HG02798 (cell line): ENCODE results near the gene MYADML2.
A peak's percentile ranks its signal among the peaks of the same experiment; 100 is the strongest.
"Not testable (repeated sequence)": the region's sequence is repeated elsewhere in the genome, so short reads cannot be mapped to it uniquely, and the experiment has no call there.

Experiments
- ATAC-seq: cut with Tn5 transposase; IDR thresholded peaks from one replicate; pipeline ENCODE4 v1.9.1; 2021; ENCODE audit warnings: mild to moderate bottlenecking; ENCODE audit not compliant: unreplicated experiment, poor library complexity

The MYADML2 gene

DNA sequence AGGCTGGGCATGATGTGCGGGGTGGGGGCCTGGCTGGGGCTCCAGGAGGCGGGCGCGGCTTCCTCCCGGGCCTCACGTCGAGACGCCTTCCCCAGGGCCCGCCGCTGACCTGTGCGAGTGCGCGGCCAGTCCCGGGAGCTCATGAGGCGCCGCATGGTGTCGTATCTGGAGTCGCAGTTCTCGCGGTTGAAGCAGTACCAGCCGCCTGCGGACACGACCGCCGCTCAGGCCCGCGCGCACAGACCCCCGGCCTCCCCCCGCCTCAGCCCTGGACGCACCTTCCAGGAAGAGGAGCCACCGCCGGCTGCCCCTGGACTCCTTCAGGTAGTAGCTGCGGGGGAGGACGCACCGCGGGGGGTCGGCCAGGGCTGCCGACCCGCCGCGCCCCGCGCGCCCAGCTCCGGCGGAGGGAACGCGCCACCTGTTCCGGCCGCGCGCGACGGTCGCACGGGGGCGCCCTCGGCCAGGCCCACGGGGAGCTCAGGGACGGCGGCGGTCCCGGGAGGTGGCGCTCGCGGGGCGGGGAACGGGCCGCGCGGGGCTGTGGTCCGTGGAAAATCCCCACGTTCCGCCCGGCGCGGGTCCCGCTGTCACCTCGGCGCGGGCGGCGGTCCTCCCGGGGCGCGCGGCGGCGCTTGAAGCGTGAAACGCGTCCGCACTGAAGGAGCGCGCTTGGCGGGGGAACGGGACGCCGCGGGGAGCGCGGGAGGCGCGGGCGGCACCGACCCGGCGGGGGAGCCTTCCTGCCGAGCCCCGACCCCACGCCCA lies 12.5 kb upstream of the MYADML2 start:
- ATAC-seq: peak; percentile 67

DNA sequence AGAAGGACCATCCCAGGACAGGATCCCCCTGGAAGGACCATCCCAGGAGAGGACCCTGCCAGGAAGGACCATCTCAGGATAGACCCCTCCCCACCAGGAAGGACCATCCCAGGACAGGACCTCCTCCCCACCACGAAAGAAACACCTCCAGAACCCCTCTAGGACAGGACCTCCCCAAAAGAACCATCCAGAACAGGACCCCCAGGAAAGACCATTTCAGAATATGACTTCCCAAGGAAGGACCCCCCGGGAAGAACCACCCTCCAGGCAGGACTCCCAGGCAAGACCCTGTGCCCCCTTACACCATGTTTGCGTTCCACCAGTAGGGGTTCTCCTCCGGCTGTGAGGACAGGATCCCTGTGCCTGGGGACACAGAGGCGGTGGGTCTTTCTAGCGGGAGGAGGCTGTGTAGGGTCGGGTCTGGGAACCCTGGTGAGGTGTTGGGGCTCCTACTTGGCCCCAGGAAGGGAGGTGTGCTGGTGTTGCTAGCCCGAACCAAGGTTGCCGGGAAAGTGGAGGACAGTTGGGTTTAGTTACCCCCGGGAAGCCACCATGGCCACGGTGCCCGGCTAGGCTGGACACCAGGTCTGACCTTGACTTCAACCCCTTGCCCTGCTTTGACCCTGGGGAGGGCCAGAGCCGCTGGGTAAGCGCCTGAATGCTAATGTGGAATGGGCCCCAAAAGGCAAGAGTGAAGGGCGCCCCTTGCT lies 11.8 kb upstream of the MYADML2 start:
- no peak for ATAC-seq

DNA sequence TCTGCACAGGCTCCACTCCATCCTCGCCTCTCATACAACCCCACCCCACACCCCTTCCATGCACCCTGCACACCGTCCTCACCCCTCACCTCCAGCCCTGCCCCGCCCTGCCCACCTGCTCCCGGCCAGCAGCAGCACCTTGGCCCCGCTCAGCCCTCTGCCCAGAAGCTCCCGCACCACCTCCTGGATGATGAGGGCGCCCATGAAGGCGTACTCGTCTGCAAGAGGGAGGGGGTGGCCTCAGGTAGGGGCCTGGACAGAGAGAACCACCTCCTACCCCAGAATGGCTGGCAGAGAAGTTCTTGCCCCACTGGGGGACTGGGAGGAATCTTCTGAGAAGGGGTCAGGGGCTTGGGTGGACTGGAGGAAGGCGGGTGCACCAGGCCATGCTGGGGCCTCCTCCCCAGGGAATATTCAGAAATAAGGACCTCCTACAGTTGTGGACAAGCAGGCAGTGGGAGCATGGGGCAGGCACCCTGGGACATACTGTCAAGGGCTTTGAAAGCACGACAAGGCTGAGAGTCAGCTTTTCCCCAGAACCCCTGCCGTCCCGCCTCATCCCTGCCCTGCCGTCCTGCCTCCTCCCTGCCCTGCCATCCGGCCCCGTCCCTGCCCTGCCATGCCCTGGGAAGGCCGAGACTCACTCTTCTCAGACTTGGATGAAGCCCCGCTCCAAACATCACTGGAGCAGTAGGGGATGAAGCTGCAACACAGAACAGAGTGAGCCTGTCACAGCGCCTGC lies 10.8 kb upstream of the MYADML2 start:
- no peak for ATAC-seq

GRCh38 chr17:81956607-81957589 lies 9.9 kb upstream of the MYADML2 start:
- ATAC-seq: no peak

- no peak for ATAC-seq
Measured at GRCh38 chr17:81955756-81956544, 8.9 kb upstream of the MYADML2 start.

DNA sequence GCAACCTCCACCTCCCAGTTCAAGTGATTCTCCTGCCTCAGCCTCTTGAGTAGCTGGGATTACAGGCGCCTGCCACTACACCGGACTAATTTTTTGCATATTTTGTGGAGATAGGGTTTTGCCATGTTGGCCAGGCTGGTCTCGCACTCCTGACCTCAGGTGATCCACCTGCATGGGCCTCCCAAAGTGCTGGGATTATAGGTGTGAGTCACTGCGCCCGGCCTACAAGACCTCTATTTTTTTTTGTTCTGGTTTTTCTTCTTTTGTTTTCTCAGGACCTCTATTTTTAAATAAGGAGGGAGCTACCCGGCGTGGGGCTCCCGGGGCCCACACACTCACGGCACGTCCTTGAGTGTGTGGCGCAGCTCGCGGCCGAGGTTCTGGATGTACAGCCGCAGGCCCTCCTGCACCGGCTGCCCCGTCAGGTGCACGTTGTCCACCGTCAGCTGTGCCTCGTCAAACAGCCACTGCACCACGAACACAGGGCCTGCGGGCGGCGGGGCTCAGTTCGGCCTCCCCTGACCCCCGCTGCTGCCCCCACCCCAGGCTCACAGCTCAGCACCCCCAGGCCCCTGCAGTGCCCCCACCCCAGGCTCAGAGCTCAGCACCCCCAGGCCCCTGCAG lies 8.1 kb upstream of the MYADML2 start:
- ATAC-seq: no peak

DNA sequence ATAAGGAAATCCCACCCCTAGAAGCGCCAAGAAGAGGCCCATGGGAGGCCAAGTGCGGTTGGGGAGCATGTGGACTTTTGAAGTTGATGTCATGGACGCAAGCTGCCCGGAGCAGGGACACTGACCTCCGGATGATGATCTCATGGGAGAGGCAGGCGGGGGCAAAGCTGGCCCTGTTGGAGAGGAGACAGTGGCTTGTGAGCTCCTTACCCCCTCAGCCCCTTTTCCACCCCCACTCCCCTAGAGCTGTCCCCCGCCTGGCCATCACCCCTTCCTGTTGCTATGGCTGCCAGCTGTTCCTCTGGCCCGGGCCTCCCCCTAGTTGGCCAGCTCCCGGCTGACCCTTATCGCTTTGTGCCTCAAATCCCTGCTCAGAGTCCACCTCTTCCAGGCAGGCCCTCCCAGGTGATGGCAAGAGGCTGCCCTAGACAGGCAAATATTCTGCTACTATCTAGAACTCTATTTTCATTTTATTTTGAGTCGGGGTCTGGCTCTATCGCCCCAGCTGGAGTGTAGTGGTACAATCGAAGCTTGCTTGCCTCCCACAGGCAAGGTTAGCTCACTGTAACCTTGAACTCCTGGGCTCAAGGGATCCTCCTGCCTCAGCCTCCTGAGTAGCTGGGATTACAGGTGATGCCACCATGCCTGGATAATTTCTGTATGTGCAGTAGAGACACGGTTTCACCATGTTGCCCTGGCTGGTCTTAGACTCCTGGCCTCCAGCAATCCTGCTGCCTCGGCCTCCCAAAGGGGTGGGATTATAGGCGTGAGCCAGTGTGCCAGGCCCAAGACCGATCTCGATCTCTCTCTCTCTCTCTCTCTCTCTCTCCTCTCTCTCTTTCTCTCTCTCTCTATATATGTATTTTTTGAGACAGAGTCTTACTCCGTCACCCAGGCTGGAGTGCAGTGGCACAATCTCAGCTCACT lies 7.4 kb upstream of the MYADML2 start:
- no peak for ATAC-seq

- not testable (repeated sequence) for ATAC-seq
Measured at GRCh38 chr17:81953443-81953842, 6.4 kb upstream of the MYADML2 start.

DNA sequence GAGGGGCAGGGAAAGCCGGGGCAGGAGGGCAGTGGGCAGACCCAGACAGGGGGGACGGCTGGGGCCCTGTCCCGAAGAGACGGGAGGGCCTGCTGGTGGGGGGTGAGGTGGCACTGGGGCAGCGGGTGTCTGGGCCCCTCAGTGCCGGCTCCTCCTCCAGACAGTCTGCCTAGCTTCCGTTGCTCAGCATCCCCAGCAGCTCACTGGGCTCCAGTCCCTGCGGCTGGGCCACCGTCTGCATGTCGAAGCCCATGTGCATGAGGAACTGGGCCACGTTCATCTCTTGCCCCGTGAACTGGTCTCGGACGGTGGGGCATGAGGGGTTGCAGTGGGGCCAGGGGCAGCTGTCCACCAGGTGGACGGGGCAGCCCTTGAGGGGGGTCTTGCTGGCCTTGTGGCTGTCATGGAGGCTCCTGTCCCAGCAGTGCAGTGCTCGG lies 5.8 kb upstream of the MYADML2 start:
- no peak for ATAC-seq

DNA sequence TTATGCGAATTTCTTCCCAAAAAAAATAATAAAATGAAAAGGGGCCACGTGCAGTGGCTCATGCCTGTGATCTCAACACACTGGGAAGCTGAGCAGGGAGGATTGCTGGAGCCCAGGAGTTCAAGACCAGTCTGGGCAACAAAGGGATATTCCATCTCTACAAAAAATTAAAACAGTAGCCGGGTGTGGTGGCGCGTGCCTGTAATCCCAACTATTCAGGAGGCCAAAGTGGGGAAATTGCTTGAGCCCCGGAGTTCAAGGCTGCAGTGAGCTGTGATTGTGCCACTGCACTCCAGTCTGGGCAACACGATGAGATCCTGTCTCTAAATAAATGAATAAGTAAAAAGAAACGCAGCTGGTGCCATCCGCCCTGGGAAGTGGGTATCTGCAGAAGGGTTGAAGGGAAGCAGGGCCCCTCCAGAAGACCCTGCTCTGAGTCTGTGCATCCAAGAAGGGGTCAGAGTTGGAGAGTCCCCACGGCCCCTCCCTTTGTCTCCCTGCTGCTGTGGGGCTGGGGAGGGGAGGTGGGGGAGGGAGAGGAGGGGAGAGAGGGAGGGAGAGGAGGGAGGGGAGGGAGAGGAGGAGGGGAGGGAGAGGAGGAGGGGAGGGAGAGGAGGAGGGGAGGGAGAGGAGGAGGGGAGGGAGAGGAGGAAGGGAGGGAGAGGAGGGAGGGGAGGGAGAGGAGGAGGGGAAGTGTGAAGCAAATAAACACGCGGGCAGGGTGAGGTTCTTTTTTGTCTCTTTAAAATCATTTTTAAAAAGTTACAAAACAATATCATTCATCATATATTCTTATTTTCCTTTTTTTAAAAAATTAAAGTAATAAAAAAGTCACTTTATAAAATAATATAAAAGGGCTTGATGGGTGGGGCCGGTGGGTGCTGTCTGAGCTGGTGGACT lies 5.0 kb upstream of the MYADML2 start:
- ATAC-seq: no peak

GRCh38 chr17:81950501-81950900 lies 3.5 kb upstream of the MYADML2 start:
- no peak for ATAC-seq

GRCh38 chr17:81948635-81949378 lies 1.8 kb upstream of the MYADML2 start:
- ATAC-seq: no peak

DNA sequence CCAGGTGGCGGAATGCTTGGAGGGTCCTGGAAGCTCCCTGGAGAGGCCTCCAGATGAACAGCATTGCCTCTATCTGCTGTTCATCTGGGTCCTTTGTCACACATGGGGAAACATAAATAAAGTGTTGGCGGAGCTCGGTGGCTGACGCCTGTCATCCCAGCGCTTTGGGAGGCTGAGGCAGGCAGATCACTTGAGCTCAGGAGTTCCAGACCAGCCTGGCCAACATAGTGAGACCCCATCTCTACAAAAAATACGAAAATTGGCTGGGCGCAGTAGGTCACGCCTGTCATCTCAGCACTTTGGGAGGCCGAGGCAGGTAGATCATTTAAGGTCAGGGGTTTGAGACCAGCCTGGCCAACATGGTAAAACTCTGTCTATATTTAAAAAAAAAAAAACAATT lies 2.2 kb downstream of the MYADML2 start:
- ATAC-seq: no peak

- no peak for ATAC-seq
Measured at GRCh38 chr17:81942167-81942553, 4.9 kb downstream of the MYADML2 start.

GRCh38 chr17:81941484-81942166 lies 5.4 kb downstream of the MYADML2 start:
- ATAC-seq: no peak
